Measurements from ENCODE around the gene ITGB2.

DNA sequence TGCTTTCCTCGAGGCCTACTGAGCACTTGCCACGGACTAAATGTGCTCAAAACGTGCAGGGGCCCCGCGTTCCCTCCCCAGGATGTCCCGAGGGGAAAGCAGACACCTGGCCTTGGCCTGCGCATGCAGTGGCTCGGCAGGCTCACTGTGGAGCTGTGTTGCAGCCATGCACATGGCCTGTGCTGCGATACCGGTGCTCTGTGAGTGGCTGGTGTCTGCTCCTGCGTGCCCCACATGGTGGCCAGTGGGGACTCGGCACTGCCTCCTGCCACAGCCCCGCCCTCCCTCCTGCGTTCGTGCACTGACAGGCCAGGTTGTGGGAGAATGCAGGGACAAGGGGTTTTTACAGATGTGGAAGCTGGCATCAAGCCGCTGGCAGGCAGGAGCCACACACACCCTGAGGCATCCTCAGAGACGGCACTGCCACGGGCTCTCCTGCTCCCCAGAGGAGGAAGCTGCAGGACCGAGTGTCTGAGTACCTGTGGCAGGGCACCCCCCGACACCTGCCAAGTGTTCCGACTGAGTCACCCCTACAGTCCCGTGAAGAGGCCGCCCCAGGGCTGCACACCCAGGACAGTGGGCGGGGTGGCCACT lies 30.3 kb downstream of the ITGB2 start:
- TF ChIP-seq CBFB (CRISPR knock-in tag; IDR thresholded peaks at IDR 0.05; ENCODE audit: low read depth) (no peak), ZNF317 (CRISPR knock-in tag; IDR thresholded peaks at IDR 0.05; ENCODE audit: borderline replicate concordance, low read depth) (no peak), SMAD4 (CRISPR knock-in tag; IDR thresholded peaks at IDR 0.05) (no peak)
- TF ChIP-seq, protein P1, sequence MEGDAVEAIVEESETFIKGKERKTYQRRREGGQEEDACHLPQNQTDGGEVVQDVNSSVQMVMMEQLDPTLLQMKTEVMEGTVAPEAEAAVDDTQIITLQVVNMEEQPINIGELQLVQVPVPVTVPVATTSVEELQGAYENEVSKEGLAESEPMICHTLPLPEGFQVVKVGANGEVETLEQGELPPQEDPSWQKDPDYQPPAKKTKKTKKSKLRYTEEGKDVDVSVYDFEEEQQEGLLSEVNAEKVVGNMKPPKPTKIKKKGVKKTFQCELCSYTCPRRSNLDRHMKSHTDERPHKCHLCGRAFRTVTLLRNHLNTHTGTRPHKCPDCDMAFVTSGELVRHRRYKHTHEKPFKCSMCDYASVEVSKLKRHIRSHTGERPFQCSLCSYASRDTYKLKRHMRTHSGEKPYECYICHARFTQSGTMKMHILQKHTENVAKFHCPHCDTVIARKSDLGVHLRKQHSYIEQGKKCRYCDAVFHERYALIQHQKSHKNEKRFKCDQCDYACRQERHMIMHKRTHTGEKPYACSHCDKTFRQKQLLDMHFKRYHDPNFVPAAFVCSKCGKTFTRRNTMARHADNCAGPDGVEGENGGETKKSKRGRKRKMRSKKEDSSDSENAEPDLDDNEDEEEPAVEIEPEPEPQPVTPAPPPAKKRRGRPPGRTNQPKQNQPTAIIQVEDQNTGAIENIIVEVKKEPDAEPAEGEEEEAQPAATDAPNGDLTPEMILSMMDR (IDR thresholded peaks at IDR 0.05): no peak
